ENCODE measurements around the gene ENOPH1.

DNA sequence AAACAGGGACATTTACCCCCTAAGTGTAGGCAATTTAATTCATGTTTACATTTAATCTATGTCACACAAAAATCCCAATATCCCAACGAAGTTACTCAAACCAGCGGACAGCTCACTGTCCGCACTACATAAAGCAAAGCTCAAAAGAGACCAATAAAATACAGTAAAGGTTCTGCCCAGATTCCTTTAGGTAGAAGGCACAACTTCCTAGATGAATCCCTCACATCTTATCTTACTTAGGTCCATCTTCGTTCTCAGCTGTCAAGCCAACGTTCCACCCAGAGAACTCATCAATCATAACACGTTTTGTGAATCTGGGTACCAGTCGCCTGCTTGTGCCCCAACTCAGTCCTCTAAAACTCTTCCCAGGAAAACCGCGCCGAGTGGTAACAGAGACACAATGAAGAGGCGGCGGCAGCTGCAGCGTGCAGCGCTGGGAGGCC is 1.8 kb upstream of the ENOPH1 start:
- TF ChIP-seq, protein P1, sequence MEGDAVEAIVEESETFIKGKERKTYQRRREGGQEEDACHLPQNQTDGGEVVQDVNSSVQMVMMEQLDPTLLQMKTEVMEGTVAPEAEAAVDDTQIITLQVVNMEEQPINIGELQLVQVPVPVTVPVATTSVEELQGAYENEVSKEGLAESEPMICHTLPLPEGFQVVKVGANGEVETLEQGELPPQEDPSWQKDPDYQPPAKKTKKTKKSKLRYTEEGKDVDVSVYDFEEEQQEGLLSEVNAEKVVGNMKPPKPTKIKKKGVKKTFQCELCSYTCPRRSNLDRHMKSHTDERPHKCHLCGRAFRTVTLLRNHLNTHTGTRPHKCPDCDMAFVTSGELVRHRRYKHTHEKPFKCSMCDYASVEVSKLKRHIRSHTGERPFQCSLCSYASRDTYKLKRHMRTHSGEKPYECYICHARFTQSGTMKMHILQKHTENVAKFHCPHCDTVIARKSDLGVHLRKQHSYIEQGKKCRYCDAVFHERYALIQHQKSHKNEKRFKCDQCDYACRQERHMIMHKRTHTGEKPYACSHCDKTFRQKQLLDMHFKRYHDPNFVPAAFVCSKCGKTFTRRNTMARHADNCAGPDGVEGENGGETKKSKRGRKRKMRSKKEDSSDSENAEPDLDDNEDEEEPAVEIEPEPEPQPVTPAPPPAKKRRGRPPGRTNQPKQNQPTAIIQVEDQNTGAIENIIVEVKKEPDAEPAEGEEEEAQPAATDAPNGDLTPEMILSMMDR (IDR thresholded peaks at IDR 0.05), result no peak
- TF ChIP-seq POLR2A (IDR thresholded peaks at IDR 0.05), result no peak
